SKM-1 (cell line): ENCODE results near the gene PUS1.
"Not testable (repeated sequence)": the region's sequence is repeated elsewhere in the genome, so short reads cannot be mapped to it uniquely, and the experiment has no call there.

ENCODE experiments used
- DNase-seq: peaks from one replicate; lab custom pipeline; 2025; ENCODE audit not compliant: unreplicated experiment; lab: John Stamatoyannopoulos, UW

The PUS1 gene

GRCh38 chr12:131934535-131934934 lies 5.5 kb downstream of the PUS1 start:
- no peak for DNase-seq

- no peak for DNase-seq
Measured at GRCh38 chr12:131938082-131938481, 9.0 kb downstream of the PUS1 start.

GRCh38 chr12:131939007-131939406 lies 9.9 kb downstream of the PUS1 start:
- no peak for DNase-seq

GRCh38 chr12:131940141-131940547 lies 11.1 kb downstream of the PUS1 start:
- DNase-seq: no peak

GRCh38 chr12:131941116-131941986 lies 12.3 kb downstream of the PUS1 start:
- no peak for DNase-seq

- DNase-seq: no peak
Measured at GRCh38 chr12:131941987-131942341, 12.9 kb downstream of the PUS1 start.

GRCh38 chr12:131942671-131943070 lies 13.6 kb downstream of the PUS1 start:
- DNase-seq: no peak

- no peak for DNase-seq
Measured at GRCh38 chr12:131943389-131943788, 14.3 kb downstream of the PUS1 start.

GRCh38 chr12:131943876-131944275 lies 14.8 kb downstream of the PUS1 start:
- DNase-seq: no peak

GRCh38 chr12:131944601-131945251 lies 15.7 kb downstream of the PUS1 start:
- no peak for DNase-seq

GRCh38 chr12:131946757-131947156 lies 17.7 kb downstream of the PUS1 start:
- no peak for DNase-seq

- no peak for DNase-seq
Measured at GRCh38 chr12:131947482-131948027, 18.5 kb downstream of the PUS1 start.

GRCh38 chr12:131948166-131948712 lies 19.2 kb downstream of the PUS1 start:
- no peak for DNase-seq

GRCh38 chr12:131948713-131949430 lies 19.8 kb downstream of the PUS1 start:
- not testable (repeated sequence) for DNase-seq

GRCh38 chr12:131949431-131950181 lies 20.5 kb downstream of the PUS1 start, which contains the start of gene EP400:
TSS of gene EP400 (plus strand) at chr12:131949942. CDS start at chr12:131960620, 10,678 bp downstream.
- peak; percentile 52 for DNase-seq

GRCh38 chr12:131950182-131950913 lies 21.3 kb downstream of the PUS1 start:
- no peak for DNase-seq

GRCh38 chr12:131953810-131954209 lies 24.7 kb downstream of the PUS1 start:
- not testable (repeated sequence) for DNase-seq

GRCh38 chr12:131954460-131954859 lies 25.4 kb downstream of the PUS1 start:
- not testable (repeated sequence) for DNase-seq

GRCh38 chr12:131959116-131959515 lies 30.0 kb downstream of the PUS1 start:
- no peak for DNase-seq
